Fibroblast of skin of back (primary cell): ENCODE results near the gene RAPGEF2.

Source experiments
- DNase-seq: peaks from one replicate; pipeline ENCODE4 v3.0.0-alpha.2; 2013

The RAPGEF2 gene

DNA sequence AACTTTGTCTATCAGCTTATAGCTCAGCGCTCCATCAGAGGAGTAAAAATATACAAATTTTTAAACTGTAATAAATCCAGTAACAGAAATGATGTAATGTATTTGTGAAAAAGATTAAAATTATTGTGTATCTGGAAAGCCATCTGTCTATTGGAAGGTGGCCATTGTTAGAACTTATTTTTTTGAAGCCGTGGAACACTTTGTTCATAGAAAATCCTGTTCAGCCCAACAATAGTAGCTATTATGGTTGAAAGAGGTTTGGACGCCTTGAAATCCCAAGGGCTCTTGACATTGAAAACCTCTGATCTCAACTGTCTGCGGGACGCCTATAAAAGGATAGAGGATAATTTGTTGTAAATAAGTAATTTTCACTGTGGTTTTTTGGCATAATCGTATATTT is 98.3 kb downstream of the RAPGEF2 start:
- no peak for DNase-seq

GRCh38 chr4:159204566-159204965 is 101.7 kb downstream of the RAPGEF2 start:
- DNase-seq, result no peak

DNA sequence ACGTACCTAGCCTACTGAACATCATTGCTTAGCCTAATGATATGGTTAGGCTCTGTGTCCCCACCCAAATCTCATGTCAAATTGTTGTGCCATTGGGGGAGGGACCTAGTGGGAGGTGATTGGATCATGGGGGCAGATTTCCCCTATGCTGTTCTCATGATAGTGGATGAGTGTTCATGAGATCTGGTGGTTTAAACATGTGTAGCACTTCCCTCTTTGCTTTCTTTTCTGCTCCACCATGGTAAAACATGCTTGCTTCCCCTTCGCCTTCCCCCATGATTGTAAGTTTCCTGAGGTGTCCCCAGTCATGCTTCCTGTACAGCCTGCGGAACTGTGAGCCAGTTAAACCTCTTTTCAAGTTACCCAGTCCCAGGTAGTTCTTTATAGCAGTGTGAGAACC is 102.6 kb downstream of the RAPGEF2 start:
- no peak for DNase-seq

DNA sequence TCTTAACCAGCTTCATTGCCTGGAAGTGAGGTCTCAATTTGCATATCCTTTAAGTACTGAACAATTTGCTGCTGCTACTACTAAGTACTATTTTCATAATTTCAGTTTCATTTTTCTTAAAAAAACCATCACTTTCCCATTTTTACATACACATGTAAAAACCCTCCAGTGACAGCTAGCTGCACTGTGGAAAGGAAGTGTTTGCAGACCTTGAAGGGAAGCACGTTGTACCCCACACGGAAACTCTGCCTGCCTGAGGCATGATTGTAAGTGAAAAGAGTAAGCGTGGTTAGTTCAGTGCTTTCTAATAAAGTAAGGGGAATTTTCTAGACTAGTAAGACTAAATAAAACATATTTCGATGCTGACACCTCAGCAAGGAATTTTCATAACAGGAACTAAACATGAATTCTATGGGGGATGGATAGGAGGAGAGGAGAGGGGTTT is 103.6 kb downstream of the RAPGEF2 start:
- DNase-seq, result peak; percentile 82

- DNase-seq, result no peak
These were observed 106.4 kb downstream of the RAPGEF2 start for GRCh38 chr4:159209249-159209648.

- no peak for DNase-seq
These were observed 108.1 kb downstream of the RAPGEF2 start for GRCh38 chr4:159210975-159211374.

DNA sequence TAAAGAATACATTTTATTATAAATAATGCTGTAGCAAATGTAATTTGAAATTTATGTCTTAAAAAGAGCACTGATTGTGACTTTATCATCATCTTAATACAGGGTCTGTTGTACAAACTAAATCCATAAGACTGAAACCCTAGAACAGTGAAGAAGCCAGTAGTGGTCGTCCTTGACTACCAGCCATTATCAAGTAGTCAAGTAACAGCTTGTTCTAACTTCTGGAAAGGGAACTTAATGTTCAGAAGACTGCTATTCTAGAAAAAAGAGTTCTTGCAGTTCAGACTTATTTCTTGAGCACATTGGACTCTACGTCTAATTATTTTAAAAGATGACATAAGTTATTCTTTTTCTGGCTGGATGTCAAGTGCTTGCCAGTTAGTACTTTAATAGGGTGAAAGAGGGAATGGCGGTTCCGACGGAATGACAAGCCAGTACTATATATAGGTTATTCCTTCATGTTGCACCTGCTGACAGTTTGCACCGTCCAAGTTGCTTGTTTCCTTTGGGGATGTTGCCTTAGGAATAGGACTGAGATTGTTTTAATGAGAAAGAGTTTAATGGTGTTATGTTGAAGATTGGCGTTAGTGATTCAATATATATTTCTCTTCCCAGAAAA is 109.9 kb downstream of the RAPGEF2 start:
- DNase-seq, result no peak

DNA sequence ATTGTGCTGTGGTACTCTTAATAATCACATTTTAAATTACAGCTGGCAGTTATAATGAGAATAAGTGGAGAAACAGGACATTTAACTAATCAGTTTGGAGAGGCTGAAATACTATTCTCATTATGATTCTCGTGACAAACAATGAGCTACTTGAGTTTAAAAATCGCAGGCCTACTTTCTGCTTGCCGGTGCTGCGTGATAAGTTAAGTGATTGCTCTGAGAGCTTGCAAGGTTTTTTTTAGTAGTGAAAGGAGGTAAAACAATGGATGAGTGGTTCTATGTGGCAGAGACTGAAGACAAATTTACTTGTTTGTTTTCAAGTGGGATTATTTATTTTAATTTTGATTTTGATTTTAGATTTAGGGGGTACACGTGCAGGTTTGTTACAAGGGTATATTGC is 114.0 kb downstream of the RAPGEF2 start:
- DNase-seq, result no peak

- DNase-seq, result no peak
These were observed 117.0 kb downstream of the RAPGEF2 start for GRCh38 chr4:159219862-159220261.

- DNase-seq, result no peak
These were observed 117.5 kb downstream of the RAPGEF2 start for GRCh38 chr4:159220353-159220752.

DNA sequence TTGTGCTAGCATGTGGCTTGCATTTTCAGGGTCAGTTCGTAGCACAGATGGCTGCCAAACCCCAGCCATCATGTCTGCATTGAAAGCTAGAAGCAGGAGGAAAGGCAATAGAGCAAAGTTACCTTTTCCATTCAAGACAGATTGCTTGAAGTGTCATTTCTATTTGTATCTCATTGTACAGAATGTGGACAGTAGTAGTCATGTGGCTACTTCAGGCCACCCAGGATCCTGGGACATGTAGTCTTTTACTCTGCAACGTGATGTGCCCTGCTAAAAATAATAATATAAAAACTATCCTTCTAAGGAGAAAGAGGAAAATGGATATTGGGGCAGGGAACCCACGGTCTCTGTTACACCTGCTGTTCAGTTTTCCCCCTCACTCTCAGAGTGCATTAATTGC is 118.4 kb downstream of the RAPGEF2 start:
- no peak for DNase-seq

GRCh38 chr4:159222043-159222552 is 119.2 kb downstream of the RAPGEF2 start:
- no peak for DNase-seq

- no peak for DNase-seq
These were observed 121.5 kb downstream of the RAPGEF2 start for GRCh38 chr4:159224408-159224807.

DNA sequence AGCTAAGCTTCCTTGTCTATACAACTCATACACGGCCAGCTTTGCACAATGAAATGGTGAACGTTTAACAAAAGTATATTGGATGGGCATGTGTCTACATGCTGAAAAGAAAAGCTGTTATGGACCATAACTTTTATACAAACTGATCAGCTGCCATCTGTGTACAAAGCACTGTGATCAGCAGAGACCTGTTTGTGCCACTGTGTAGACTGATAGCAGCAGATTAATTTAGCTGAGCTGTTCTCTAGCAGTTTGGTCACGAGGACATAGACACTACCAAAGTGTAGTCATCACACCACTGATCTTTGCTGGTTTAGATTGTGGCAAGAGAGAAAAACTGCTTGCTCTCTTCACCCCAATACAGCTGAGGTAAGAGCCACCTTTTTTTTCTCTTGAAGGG is 124.5 kb downstream of the RAPGEF2 start:
- no peak for DNase-seq

DNA sequence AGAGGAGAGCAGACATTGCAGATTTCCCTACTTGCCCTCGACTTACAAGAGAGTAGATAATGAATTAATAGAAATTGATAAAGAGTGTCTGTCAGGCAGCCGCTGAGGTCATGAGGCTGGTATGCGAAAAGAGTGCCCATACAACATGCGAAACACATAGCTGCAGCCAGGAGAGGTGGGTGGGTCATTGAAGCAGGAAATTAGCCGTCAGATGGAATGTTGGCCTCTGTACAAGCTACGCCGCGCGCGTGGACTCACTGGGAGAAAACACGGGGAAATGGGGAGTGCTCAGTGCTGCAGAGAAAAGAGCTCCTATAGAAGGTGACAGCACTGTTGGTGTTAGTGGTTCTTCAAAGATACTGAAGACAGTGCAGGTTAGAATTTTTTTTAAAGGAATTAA is 125.1 kb downstream of the RAPGEF2 start:
- peak; percentile 90 for DNase-seq

- DNase-seq, result peak; percentile 89
These were observed 126.3 kb downstream of the RAPGEF2 start for GRCh38 chr4:159229164-159229563.

DNA sequence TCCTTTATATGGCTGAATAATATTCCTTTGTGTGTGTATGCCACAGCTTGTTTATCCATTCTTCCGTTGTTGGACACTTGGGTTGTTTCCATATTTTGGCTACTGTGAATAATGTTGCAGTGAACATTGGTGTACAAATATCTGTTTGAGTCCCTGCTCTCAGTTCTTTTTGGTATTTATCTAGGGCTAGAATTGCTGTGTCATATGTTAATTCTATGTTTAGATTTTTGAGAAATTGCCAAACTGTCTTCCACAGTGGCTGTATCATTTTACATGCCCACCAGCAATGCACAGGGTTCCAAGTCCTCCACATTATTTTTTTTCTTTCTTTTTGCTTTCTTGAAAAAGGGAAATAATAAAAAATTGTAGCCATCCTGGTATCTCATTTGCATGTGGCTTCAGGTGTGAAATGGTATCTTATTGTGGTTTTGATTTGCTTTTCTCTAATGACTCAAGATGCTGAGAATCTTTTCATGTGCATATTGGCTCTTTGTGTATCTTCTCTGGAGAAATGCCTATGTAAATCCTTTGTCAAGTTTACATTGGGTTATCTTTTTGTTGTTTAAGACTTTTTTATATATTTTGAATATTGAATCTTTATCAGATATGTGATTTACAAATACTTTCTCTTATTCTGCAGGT is 129.7 kb downstream of the RAPGEF2 start:
- peak; percentile 22 for DNase-seq

DNA sequence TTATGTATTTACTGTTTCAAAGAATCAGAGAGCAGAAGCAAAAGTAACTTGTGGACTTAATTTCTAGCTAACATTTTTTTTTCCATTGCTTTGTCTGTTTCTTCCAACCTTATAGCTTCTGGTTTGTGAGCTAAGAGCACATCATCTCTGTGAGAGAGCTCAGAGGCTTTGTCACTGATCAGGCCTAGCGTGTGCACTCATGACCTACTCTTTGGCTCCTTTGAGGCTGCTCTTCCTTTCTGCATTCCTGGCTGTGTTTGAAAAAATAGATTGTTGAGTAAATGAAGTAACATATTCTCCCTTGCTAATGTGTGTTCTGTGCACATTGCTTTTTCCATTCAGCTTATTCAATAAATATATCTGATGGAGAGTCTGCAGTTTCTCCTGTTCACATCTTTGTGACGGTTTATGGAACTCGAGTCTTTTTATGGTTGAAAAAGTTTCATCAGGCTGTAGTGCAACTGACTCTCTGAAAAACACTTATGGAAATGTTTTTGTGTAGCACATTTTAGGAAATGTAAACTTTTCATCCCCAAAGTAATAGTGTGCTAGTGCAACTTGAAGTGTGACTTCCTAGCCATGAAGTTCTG is 133.0 kb downstream of the RAPGEF2 start:
- peak; percentile 24 for DNase-seq

DNA sequence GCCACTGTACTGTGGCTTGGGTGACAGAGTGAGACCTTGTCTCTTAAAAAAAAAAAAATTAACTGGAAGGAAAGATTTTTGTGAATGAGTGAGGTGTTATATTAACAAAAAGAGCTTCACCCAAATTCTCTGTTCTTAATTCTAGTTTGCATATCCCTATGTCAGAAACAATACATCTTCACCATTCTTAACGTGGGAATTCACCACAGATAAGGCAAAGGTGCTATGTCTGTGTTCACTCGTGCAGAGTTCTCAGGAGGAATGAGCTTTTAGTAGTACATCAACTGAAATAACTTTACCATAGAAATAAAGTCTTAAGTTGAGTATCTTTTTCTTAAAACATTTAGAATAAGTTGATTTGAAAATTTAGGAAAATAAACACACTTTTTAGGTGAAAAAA is 135.1 kb downstream of the RAPGEF2 start:
- no peak for DNase-seq

GRCh38 chr4:159238631-159239030 is 135.8 kb downstream of the RAPGEF2 start:
- DNase-seq, result peak; percentile 18

GRCh38 chr4:159239629-159240028 is 136.8 kb downstream of the RAPGEF2 start:
- DNase-seq, result no peak

DNA sequence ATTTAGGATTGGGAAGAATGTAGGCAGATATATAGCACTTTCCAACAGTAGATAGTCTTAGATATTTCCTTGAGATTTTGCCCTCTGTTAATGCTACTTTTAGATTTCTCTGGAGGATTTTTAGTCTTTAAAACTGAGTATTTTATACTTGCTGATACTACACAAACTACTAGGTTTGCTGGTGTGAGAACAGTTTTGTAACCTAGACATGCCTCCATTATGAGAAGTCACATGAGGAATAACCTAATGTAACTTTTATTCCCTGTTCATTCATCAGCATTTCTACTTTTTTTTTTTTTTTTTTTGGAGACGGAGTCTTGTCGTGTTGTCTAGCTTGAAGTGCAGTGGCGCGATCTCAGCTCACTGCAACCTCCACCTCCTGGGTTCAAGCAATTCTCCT is 137.2 kb downstream of the RAPGEF2 start:
- DNase-seq, result no peak

- no peak for DNase-seq
These were observed 137.8 kb downstream of the RAPGEF2 start for GRCh38 chr4:159240687-159241086.

DNA sequence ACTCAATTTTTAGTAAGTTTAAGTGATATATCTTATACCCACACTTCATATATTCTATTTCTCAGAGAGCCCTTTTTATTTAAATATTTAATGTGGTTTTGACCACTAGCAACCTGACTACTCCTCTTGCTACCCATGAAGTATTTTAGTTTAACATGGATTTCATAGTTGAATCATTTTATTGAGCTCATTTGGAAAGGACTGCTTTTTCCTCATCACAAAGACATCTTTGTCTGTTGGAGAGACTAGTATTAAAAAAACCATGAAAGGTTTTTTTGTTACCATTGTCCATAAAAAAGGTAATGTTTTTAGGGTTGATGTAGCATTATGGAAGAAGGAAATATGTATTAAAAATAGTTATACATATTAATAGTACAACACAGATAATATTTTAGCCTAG is 139.5 kb downstream of the RAPGEF2 start:
- no peak for DNase-seq
